HepG2 (cell line): Measurements from ENCODE around the gene SESN2. TPM values are rescaled to one million over a fixed set of nuclear protein-coding genes. Genes with fewer than 3 reads are reported as not detected.
"Not testable (repeated sequence)": the region's sequence is repeated elsewhere in the genome, so short reads cannot be mapped to it uniquely, and the experiment has no call there.

ENCODE experiments used
- ATAC-seq: fragments of 200-7000 bp; cut with Tn5 transposase; 3 replicates; pipeline ENCODE4 v1.9.1; 2020; ENCODE audit warnings: mild to moderate bottlenecking, moderate library complexity
- BruUV-seq: library from RNA; stranded (reverse); fragments of 400-500 nt; replicated peaks from 2 replicates; lab custom pipeline; 2021; lab: Mats Ljungman, UMichigan
- CTCF ChIA-PET: fragments of 300-600 bp; formaldehyde crosslinking; extraction: SDS; loops from one replicate; lab custom pipeline; 2021; ENCODE audit warnings: low total read pairs, inconsistent platforms, low intra/inter-chr PET ratio; lab: Yijun Ruan, JAX
- POLR2A ChIA-PET: fragments of 350-600 bp; sonication (Branson Sonifier 250); formaldehyde crosslinking; loops from one replicate; lab custom pipeline; 2020; ENCODE audit warnings: antibody characterized with exemption, inconsistent platforms; lab: Yijun Ruan, JAX
- DNase-seq: peaks from one replicate; pipeline ENCODE4 v3.0.0-alpha.2; 2015; ENCODE audit warnings: low spot score
- FAIRE-seq: peaks from 3 replicates; lab custom pipeline; 2011; peaks lifted over from hg19 to GRCh38; lab: Jason Lieb, UNC
- H2AFZ ChIP-seq: one replicate; pipeline ENCODE4 v1.6.1; 2011; ENCODE audit warnings: low read length, inconsistent platforms
- H3K27ac ChIP-seq: fragments of 300-600 bp; 3 replicates; pipeline ENCODE4 v1.8.0; 2011; ENCODE audit warnings: mixed run types, mild to moderate bottlenecking, mixed read lengths, low read length, inconsistent platforms; ENCODE audit not compliant: insufficient read depth; ENCODE audit errors: extremely low read length
- H3K27me3 ChIP-seq, 2 experiments: fragments of 200-600 bp in 1 of 2; 2 replicates in 1 of 2; 3 replicates in 1 of 2; pipeline versions ENCODE4 v1.6.0 to v1.8.0; 2011; ENCODE audit warnings: low read length in 2 of 2, mild to moderate bottlenecking in 2 of 2, moderate library complexity in 2 of 2, inconsistent platforms in 1 of 2; ENCODE audit not compliant: insufficient read depth in 2 of 2, control insufficient read depth in 1 of 2
- H3K36me3 ChIP-seq, 2 experiments: fragments of 200-600 bp in 1 of 2; replicated peaks in 1 of 2; 2 replicates in 1 of 2; 3 replicates in 1 of 2; pipeline versions ENCODE4 v1.5.1 to v1.8.0; 2011; ENCODE audit warnings: low read length in 2 of 2, inconsistent platforms in 1 of 2; ENCODE audit not compliant: insufficient read depth in 2 of 2, control insufficient read depth in 1 of 2
- H3K4me1 ChIP-seq: 2 replicates; pipeline ENCODE4 v1.5.1; 2012; ENCODE audit warnings: low read length, inconsistent platforms; ENCODE audit not compliant: insufficient read depth
- H3K4me2 ChIP-seq: 2 replicates; pipeline ENCODE4 v1.6.0; 2011; ENCODE audit warnings: low read depth, low read length, inconsistent platforms
- H3K4me3 ChIP-seq, 3 experiments: fragments of 200-600 bp in 1 of 3; sonication (generic), shearing (Covaris generic) in 1 of 3; replicated peaks in 1 of 3; 2 replicates each; pipeline ENCODE4 v1.5.1; 2011 to 2016; ENCODE audit warnings: low read length in 3 of 3, inconsistent platforms in 2 of 3, low read depth in 2 of 3, mild to moderate bottlenecking in 2 of 3, control low read depth in 1 of 3, mixed read lengths in 1 of 3; ENCODE audit not compliant: insufficient read depth in 1 of 3
- H3K79me2 ChIP-seq: one replicate; pipeline ENCODE4 v1.6.1; 2011; ENCODE audit warnings: low read length, inconsistent platforms; ENCODE audit not compliant: insufficient read depth
- H3K9ac ChIP-seq: 2 replicates; pipeline ENCODE4 v1.6.0; 2011; ENCODE audit warnings: mild to moderate bottlenecking, low read depth, low read length, inconsistent platforms; ENCODE audit not compliant: insufficient read depth
- H3K9me3 ChIP-seq: 2 replicates; pipeline ENCODE4 v1.5.1; 2012; ENCODE audit warnings: mild to moderate bottlenecking, low read length
- H4K20me1 ChIP-seq: 2 replicates; pipeline ENCODE4 v1.6.0; 2011; ENCODE audit warnings: inconsistent platforms, mild to moderate bottlenecking, low read length, moderate library complexity; ENCODE audit not compliant: insufficient read depth
- CEBPZ ChIP-seq: IDR thresholded peaks from 2 replicates; pipeline ENCODE4 v1.6.1; 2012; ENCODE audit warnings: low read length, improper control_type of control experiment
- ZNF121 ChIP-seq: sonication (generic); formaldehyde crosslinking; IDR thresholded peaks from 2 replicates; pipeline ENCODE4 v1.5.0; 2020; ENCODE audit warnings: mild to moderate bottlenecking, missing genetic modification reagents
- ZNF441 ChIP-seq: sonication (generic); formaldehyde crosslinking; IDR thresholded peaks from 2 replicates; pipeline ENCODE4 v1.7.0; 2021; ENCODE audit warnings: missing genetic modification reagents, borderline replicate concordance
- WGBS: methylation state at CpG from one replicate; pipeline ENCODE4 v1.1.6; 2017; ENCODE audit warnings: low lambda C conversion rate; 5-methylcytosine and 5-hydroxymethylcytosine counted together
- in situ Hi-C: cut with HindIII; loops from 2 replicates; pipeline ENCODE4 v1.10.0; 2017; ENCODE audit warnings: low pct_unique_long_range_greater_than_20kb; ENCODE audit not compliant: extremely low pct_ligation_motif_present
- intact Hi-C: fragments of 100-400 bp; cut with micrococcal nuclease; formaldehyde crosslinking; loops from one replicate; pipeline ENCODE4 v1.10.0; 2022; ENCODE audit not compliant: unreplicated experiment
- polyA plus RNA-seq, 8 experiments: library from polyadenylated mRNA; depleted of rRNA in 3 of 8; stranded (reverse) in 7 of 8; unstranded in 1 of 8; fragments of >200 nt; fragmentation: Illumina TruSeq in 4 of 8; extraction: Trizol in 4 of 8; gene quantifications; 2 replicates each; pipeline versions ENCODE4 v1.2.1 to v1.2.3, GENCODE V29; 2011 to 2016; ENCODE audit warnings: low read depth in 4 of 8, missing spikeins in 1 of 8, mixed read lengths in 1 of 8; ENCODE audit not compliant: insufficient read depth in 1 of 8
- total RNA-seq, 5 experiments: library from RNA; depleted of rRNA; stranded (reverse); fragments of >200 nt; fragmentation: Illumina TruSeq; extraction: Trizol; gene quantifications; 2 replicates each; pipeline ENCODE4 v1.2.3, GENCODE V29; 2016; ENCODE audit warnings: low read depth in 1 of 5

SESN2 gene
- total and polyA plus RNA-seq, 2 of the 13 experiments (the other 11 are each of a cell fraction or from before 2014, with no cell fraction given) = 13.2 to 19.1 TPM

GRCh38 chr1:28326984-28327383, 67.7 kb downstream of the SESN2 start (continued):
- no peak for TF ChIP-seq CEBPZ

DNA sequence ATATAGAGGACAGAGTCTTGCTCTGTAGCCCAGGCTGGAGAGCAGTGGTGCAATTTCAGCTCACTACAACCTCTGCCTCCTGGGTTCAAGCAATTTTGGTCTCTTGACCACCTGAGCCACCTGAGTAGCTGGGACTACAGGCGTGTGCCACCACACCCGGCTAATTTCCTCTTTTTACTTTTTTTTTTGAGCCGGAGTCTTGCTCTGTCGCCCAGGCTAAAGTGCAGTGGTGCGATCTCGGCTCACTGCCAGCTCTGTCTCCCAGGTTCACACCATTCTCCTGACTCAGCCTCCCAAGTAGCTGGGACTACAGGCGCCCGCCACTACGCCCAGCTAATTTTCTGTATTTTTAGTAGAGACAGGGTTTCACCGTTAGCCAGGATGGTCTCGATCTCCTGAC, 68.1 kb downstream of the SESN2 start:
- BruUV-seq, FAIRE-seq: not testable (repeated sequence)
- H3K27ac ChIP-seq = peak overlapping the region; percentile 11

More for the DNA sequence above, 68.1 kb downstream of the SESN2 start:
- H3K27me3 ChIP-seq, CTCF ChIA-PET, H3K9ac ChIP-seq, in situ Hi-C loops, H3K79me2 ChIP-seq, H3K9me3 ChIP-seq, H3K4me3 ChIP-seq, ATAC-seq: not testable (repeated sequence)
- intact Hi-C loops = loop anchor here (10.0 kb wide), 1 partner anchor 63 kb away; no protein-coding TSS in a partner anchor
- WGBS = 33% methylated on average over 11 of the region's 11 CpGs
- peak overlapping the region; percentile 43; the same call in 1 of the 2 replicates for H3K4me2 ChIP-seq
- TF ChIP-seq ZNF441 (peak; percentile 96), ZNF121 (CRISPR knock-in tag) (peak; percentile 78)
- TF ChIP-seq, all 625 proteins: peak for 2; not testable (repeated sequence) for 623
- POLR2A ChIA-PET = interaction anchor here (0.6 to 3.9 kb wide), 4 partner anchors 13 to 79 kb away, joined by 5 to 38 read pairs (median 17); no protein-coding TSS in a partner anchor
- Histone ChIP-seq H3K36me3 (peaks cover 2 to 13% of the 10 kb centered on the region in 2 experiments; a peak in 3 of 5 replicates), H3K4me1 (peaks cover 51% of the 10 kb centered on the region)
- not testable (repeated sequence) for H4K20me1 ChIP-seq, H2AFZ ChIP-seq, DNase-seq
